Measurements from ENCODE around the gene ELOA. TPM values are rescaled to one million over a fixed set of nuclear protein-coding genes. Genes with fewer than 3 reads are reported as not detected.
A peak's percentile ranks its signal among the peaks of the same experiment; 100 is the strongest.

The ELOA gene
- total and polyA plus RNA-seq, 4 donors: 24.0 to 65.0 (median 31.8) TPM

DNA sequence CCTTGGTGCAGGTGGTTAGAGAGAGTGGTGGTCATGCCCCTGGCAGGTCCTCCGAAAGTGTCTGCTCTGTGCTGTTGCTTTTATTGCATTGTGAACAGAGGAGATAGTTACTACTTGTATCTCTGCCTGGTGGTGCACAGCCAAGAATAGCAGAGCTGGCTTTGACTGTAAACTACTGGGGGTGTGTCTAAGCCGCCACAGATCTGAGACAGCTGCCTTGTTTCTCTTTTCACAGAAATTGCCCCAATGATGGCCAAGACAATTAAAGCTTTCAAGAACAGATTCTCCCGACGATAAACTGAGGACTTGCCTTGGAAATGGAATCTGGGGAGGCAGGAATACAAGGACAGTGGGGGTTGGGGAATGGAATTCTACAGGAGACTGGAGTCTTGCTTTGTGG, 16.0 kb downstream of the ELOA start:
- ATAC-seq (ENCODE audit: insufficient read depth, low FRiP score): no peak

GRCh38 chr1:23763041-23763577, 19.8 kb downstream of the ELOA start:
- H3K4me1 ChIP-seq (ENCODE audit: control insufficient read depth in 5 of 5, insufficient read depth in 5 of 5, low read length in 5 of 5): peaks cover 0 to 9% (median 0%) of the 10 kb centered on the region in 5 donors
- 89 to 95% methylated on average over 7 of the region's 7 CpGs for WGBS, 2 donors
- H3K27me3 ChIP-seq (ENCODE audit: control insufficient read depth in 3 of 3, insufficient read depth in 3 of 3, low read length in 2 of 3): no peaks in the 10 kb centered on the region
- no peak overlapping the region for H3K9ac ChIP-seq (ENCODE audit: insufficient read depth in 1 of 2, low read length in 2 of 2)
- H3K27ac ChIP-seq (ENCODE audit: low read depth in 1 of 2, low read length in 1 of 2): no peak overlapping the region
- TF ChIP-seq CTCF (IDR thresholded peaks at IDR 0.05; ENCODE audit: control extremely low read depth, extremely low read depth): no peak
- ATAC-seq (ENCODE audit: insufficient read depth, low FRiP score): no peak
- H3K36me3 ChIP-seq (ENCODE audit: control insufficient read depth in 4 of 4, insufficient read depth in 4 of 4, low read length in 4 of 4): peaks cover 3 to 27% (median 20%) of the 10 kb centered on the region in 4 donors
- H3K4me3 ChIP-seq: no peak overlapping the region
- no peaks in the 10 kb centered on the region for H3K9me3 ChIP-seq (ENCODE audit: control insufficient read depth in 4 of 4, insufficient read depth in 3 of 4, low read length in 3 of 4)
- DNase-seq: no peak

More for the DNA sequence above, 16.0 kb downstream of the ELOA start:
- DNase-seq: peak; percentile 30 to 79 (median 61)
- Histone ChIP-seq H3K9me3 (ENCODE audit: control insufficient read depth in 4 of 4, insufficient read depth in 3 of 4, low read length in 3 of 4) (no peaks in the 10 kb centered on the region), H3K36me3 (ENCODE audit: control insufficient read depth in 4 of 4, insufficient read depth in 4 of 4, low read length in 4 of 4) (peaks cover 23 to 54% (median 40%) of the 10 kb centered on the region in 4 donors), H3K27me3 (ENCODE audit: control insufficient read depth in 3 of 3, insufficient read depth in 3 of 3, low read length in 2 of 3) (no peaks in the 10 kb centered on the region), H3K4me3 (no peak overlapping the region), H3K27ac (ENCODE audit: low read depth in 1 of 2, low read length in 1 of 2) (no peak overlapping the region), H3K9ac (ENCODE audit: insufficient read depth in 1 of 2, low read length in 2 of 2) (no peak overlapping the region), H3K4me1 (ENCODE audit: control insufficient read depth in 5 of 5, insufficient read depth in 5 of 5, low read length in 5 of 5) (peaks cover 0 to 9% (median 0%) of the 10 kb centered on the region in 5 donors)
- no peak for TF ChIP-seq CTCF (IDR thresholded peaks at IDR 0.05; ENCODE audit: control extremely low read depth, extremely low read depth)
- WGBS, 2 donors: 77 to 88% methylated on average over 4 of the region's 4 CpGs

GRCh38 chr1:23768733-23769132, 25.5 kb downstream of the ELOA start:
- WGBS, 2 donors: 84 to 94% methylated on average over 5 of the region's 5 CpGs
- Histone ChIP-seq H3K27ac (ENCODE audit: low read depth in 1 of 2, low read length in 1 of 2) (no peak overlapping the region), H3K9me3 (ENCODE audit: control insufficient read depth in 4 of 4, insufficient read depth in 3 of 4, low read length in 3 of 4) (no peaks in the 10 kb centered on the region), H3K4me1 (ENCODE audit: control insufficient read depth in 5 of 5, insufficient read depth in 5 of 5, low read length in 5 of 5) (no peaks in the 10 kb centered on the region), H3K27me3 (ENCODE audit: control insufficient read depth in 3 of 3, insufficient read depth in 3 of 3, low read length in 2 of 3) (no peaks in the 10 kb centered on the region), H3K9ac (ENCODE audit: insufficient read depth in 1 of 2, low read length in 2 of 2) (no peak overlapping the region), H3K36me3 (ENCODE audit: control insufficient read depth in 4 of 4, insufficient read depth in 4 of 4, low read length in 4 of 4) (peaks cover 0 to 10% (median 3%) of the 10 kb centered on the region in 4 donors), H3K4me3 (no peak overlapping the region)
- no peak for ATAC-seq (ENCODE audit: insufficient read depth, low FRiP score)
- no peak for TF ChIP-seq CTCF (IDR thresholded peaks at IDR 0.05; ENCODE audit: control extremely low read depth, extremely low read depth)
- no peak for DNase-seq

Measured in lung (tissue), 12 donors.